Spinal cord (tissue), 10 donors: ENCODE measurements around the gene TEX19. TPM values are rescaled to one million over a fixed set of nuclear protein-coding genes. Genes with fewer than 3 reads are reported as not detected.

ENCODE experiments used
- DNase-seq, 6 donors: peaks; one replicate each; pipeline versions ENCODE4 v3.0.0 to v3.0.0-alpha.2; 2013 to 2015; ENCODE audit warnings: low spot score in 6 of 6, low read depth in 4 of 6
- H3K27ac ChIP-seq: one replicate; pipeline ENCODE4 v1.5.1; 2013; ENCODE audit warnings: low read depth, low read length, control low read depth
- H3K27me3 ChIP-seq: one replicate; pipeline ENCODE4 v1.6.1; 2013; ENCODE audit warnings: low read length; ENCODE audit not compliant: control insufficient read depth, insufficient read depth
- H3K36me3 ChIP-seq: one replicate; pipeline ENCODE4 v1.6.1; 2013; ENCODE audit warnings: low read length; ENCODE audit not compliant: control insufficient read depth, insufficient read depth
- H3K4me1 ChIP-seq: one replicate; pipeline ENCODE4 v1.6.1; 2013; ENCODE audit warnings: low read length; ENCODE audit not compliant: control insufficient read depth, insufficient read depth
- H3K4me3 ChIP-seq: one replicate; pipeline ENCODE4 v1.5.1; 2013; ENCODE audit warnings: low read depth, low read length, control low read depth
- H3K9me3 ChIP-seq: one replicate; pipeline ENCODE4 v1.6.1; 2013; ENCODE audit warnings: low read length; ENCODE audit not compliant: control insufficient read depth, insufficient read depth
- WGBS: methylation state at CpG from one replicate; pipeline ENCODE4 v1.1.5; 2013; ENCODE audit warnings: missing lambda C conversion rate; ENCODE audit not compliant: insufficient coverage; 5-methylcytosine and 5-hydroxymethylcytosine counted together
- polyA plus RNA-seq, 2 donors: library from polyadenylated mRNA; unstranded; fragments of 120-200 nt; gene quantifications; one replicate each; pipeline ENCODE4 v1.2.1, GENCODE V29; 2013; ENCODE audit not compliant: insufficient read length in 2 of 2
- total RNA-seq, 2 donors: library from RNA; depleted of rRNA in 1 of 2; stranded (reverse); fragments of 120-200 nt in 1 of 2; fragments of >200 nt in 1 of 2; gene quantifications; one replicate each; pipeline versions ENCODE4 v1.2.3 to v1.2.4, GENCODE V29; 2013 to 2014
- donor health status: healthy.

The TEX19 gene
- total and polyA plus RNA-seq, 4 donors, result not detected

DNA sequence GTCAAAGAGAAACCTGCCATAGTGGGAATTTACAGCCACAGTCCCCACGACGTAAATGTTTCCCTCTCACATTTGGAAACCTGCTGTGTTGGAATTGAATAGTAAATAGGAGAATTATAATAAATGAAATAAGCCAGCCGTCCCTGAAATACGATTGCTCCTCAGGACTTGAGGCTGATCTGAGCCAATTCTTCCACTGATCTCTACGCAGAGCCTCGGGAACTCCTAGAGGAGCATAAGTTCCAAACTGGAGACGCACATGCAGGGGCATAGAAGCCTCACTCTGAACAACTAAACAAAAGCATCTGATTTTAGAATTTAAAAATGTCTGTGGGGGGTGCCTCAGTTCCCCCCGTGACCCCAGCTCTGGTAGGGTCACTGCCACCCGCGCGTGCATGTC is 10.2 kb upstream of the TEX19 start:
- Histone ChIP-seq H3K36me3 (no peaks in the 10 kb centered on the region), H3K4me3 (no peak overlapping the region), H3K27ac (peak overlapping the region; percentile 81), H3K27me3 (no peaks in the 10 kb centered on the region), H3K9me3 (no peaks in the 10 kb centered on the region), H3K4me1 (peaks cover 21% of the 10 kb centered on the region)
- DNase-seq, result peak in 1 of 6 donors; percentile 60
- 32% methylated on average over 4 of the region's 11 CpGs for WGBS

GRCh38 chr17:82349287-82349701 is 9.8 kb upstream of the TEX19 start:
- no peak overlapping the region for H3K4me3 ChIP-seq
- no peak for DNase-seq
- H3K36me3 ChIP-seq, result no peaks in the 10 kb centered on the region
- WGBS, result 55% methylated on average over 6 of the region's 11 CpGs
- H3K9me3 ChIP-seq, result no peaks in the 10 kb centered on the region
- peaks cover 21% of the 10 kb centered on the region for H3K4me1 ChIP-seq
- H3K27ac ChIP-seq, result peak overlapping the region; percentile 81
- H3K27me3 ChIP-seq, result no peaks in the 10 kb centered on the region

- Histone ChIP-seq H3K4me1 (peaks cover 21% of the 10 kb centered on the region), H3K36me3 (no peaks in the 10 kb centered on the region), H3K27me3 (no peaks in the 10 kb centered on the region), H3K9me3 (no peaks in the 10 kb centered on the region), H3K27ac (no peak overlapping the region), H3K4me3 (no peak overlapping the region)
- DNase-seq, result no peak
- WGBS, result 91% methylated on average over 26 of the region's 28 CpGs
These were observed 8.6 kb upstream of the TEX19 start for GRCh38 chr17:82350182-82351030.

DNA sequence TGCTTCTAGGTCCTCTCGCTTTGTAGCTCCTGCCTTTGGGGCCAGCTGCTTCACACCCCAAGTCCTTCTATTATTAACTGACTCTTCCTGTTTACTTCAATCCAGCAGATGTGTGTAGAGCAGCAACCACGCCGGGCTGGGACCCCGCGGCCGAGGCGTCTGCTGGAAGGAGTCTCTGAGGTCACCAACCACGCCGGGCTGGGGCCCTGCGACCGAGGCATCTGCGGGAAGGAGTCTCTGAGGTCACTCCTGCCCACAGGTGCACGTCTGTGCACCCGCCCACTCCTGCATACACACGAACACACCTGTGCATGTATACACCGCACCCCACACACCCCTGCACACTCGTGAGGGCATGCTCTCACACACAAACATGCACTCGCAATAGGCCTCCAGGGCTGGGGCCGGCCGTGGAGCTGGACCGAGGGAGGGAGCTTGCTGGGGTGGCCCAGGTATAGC is 7.8 kb upstream of the TEX19 start:
- H3K27me3 ChIP-seq, result peaks cover 2% of the 10 kb centered on the region
- H3K36me3 ChIP-seq, result no peaks in the 10 kb centered on the region
- DNase-seq, result no peak
- H3K27ac ChIP-seq, result no peak overlapping the region
- no peaks in the 10 kb centered on the region for H3K9me3 ChIP-seq
- no peak overlapping the region for H3K4me3 ChIP-seq
- WGBS, result 70% methylated on average over 20 of the region's 21 CpGs
- peaks cover 21% of the 10 kb centered on the region for H3K4me1 ChIP-seq

DNA sequence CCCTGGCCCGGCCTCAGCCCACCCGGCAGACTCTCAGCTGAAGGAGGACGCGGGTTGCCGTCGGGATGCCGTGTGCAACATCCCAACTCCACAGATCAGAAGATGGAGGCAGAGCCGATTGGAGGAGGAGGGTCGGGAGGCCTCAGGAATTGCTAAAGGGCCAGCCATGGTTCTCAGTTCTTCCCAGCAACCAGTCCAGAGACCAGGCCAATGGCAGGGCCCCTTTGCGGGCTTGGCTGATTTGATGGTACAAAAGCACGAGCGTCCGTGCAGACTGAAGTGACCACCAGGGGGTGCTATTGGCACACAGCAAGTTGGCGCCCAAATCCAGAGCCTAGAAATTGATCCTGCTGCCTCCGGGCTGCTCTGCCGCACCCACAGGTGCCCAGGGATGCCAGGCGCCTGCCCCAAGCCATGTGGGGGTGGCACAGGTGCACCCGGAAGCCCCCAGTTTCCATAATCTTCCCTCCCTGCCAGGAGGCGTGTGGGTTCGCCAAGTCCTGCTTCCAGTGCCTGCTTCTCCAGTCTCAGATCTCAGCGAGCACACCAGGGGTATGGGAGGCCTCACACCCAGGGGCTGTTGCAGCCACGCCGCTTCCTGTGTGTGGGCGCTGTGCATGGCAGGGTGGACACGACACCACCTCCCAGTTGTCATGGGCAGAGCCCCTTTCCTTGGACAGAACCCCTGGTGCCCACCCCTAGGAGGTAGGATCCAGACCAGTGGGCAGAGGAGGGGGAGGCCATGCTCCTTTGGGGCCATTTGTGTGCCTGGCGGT is 7.1 kb upstream of the TEX19 start:
- H3K27me3 ChIP-seq, result peaks cover 2% of the 10 kb centered on the region
- peak; percentile 59 to 95 (median 78) for DNase-seq
- H3K9me3 ChIP-seq, result no peaks in the 10 kb centered on the region
- no peaks in the 10 kb centered on the region for H3K36me3 ChIP-seq
- 41% methylated on average over 26 of the region's 26 CpGs for WGBS
- H3K4me1 ChIP-seq, result peaks cover 25% of the 10 kb centered on the region
- no peak overlapping the region for H3K27ac ChIP-seq
- no peak overlapping the region for H3K4me3 ChIP-seq

- peaks cover 2% of the 10 kb centered on the region for H3K27me3 ChIP-seq
- no peaks in the 10 kb centered on the region for H3K36me3 ChIP-seq
- no peaks in the 10 kb centered on the region for H3K9me3 ChIP-seq
- peaks cover 30% of the 10 kb centered on the region for H3K4me1 ChIP-seq
- H3K4me3 ChIP-seq, result no peak overlapping the region
- no peak overlapping the region for H3K27ac ChIP-seq
- no peak for DNase-seq
- 92% methylated on average over 7 of the region's 8 CpGs for WGBS
These were observed 5.6 kb upstream of the TEX19 start for GRCh38 chr17:82353484-82353883.

DNA sequence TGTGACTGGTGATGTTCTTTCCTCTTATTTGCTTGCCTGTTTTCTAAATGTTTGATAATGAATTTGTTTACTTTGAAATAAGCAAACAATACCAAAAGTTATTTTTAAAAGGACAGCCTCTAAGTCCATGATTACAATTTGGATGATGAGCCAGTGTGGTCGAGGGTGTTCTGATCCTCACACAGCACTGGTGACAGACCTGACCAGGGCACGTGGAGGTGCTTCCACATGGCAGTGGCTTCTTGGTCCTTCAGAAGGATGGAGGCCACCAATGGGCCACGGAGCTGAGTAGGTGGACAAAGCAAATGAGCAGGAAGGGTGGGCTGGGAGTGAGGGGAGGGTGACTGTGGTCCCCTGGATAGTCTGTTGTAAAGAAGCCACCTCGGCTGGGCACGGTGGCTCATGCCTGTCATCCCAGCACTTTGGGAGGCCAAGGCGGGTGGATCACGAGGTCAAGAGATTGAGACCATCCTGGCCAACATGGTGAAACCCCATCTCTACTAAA is 4.2 kb upstream of the TEX19 start:
- DNase-seq, result no peak
- 84% methylated on average over 3 of the region's 7 CpGs for whole genome bisulfite sequencing
- Histone ChIP-seq H3K4me3 (no peak overlapping the region), H3K27me3 (peaks cover 6% of the 10 kb centered on the region), H3K4me1 (peaks cover 30% of the 10 kb centered on the region), H3K36me3 (no peaks in the 10 kb centered on the region), H3K9me3 (no peaks in the 10 kb centered on the region), H3K27ac (no peak overlapping the region)

- H3K27ac ChIP-seq, result no peak overlapping the region
- H3K4me3 ChIP-seq, result no peak overlapping the region
- no peak for DNase-seq
- H3K4me1 ChIP-seq, result peaks cover 30% of the 10 kb centered on the region
- whole genome bisulfite sequencing, result 91% methylated on average over 11 of the region's 11 CpGs
- no peaks in the 10 kb centered on the region for H3K9me3 ChIP-seq
- no peaks in the 10 kb centered on the region for H3K36me3 ChIP-seq
- H3K27me3 ChIP-seq, result peaks cover 6% of the 10 kb centered on the region
These were observed 3.1 kb upstream of the TEX19 start for GRCh38 chr17:82355770-82356427.

DNA sequence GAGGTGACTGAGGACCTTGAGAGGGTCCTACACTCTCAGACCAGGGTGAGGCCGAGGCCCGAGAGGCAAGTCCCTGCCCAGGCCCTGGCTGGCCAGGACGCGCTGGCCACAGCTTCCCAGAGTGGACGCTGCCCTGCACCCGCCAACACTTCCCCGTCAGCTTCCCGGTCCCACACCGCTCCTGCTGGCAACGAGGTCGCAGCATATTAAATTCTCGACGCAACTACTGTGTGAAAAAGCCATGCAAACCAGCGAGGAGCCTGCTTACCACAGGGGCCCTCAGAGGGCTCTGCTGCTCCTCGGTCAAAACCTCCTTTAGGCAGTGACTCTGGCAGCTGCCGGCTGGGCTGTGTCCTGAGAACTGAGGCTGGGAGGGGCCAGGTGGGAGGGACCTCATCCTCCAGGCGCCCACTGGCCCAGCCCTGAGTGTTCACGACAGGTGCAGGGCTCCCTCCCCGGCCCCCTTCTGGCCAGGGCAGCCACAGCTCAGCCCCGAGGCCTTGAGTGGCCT is 2.1 kb upstream of the TEX19 start:
- DNase-seq, result no peak
- Histone ChIP-seq H3K4me1 (peaks cover 23% of the 10 kb centered on the region), H3K4me3 (no peak overlapping the region), H3K27me3 (peaks cover 6% of the 10 kb centered on the region), H3K27ac (no peak overlapping the region), H3K9me3 (no peaks in the 10 kb centered on the region), H3K36me3 (no peaks in the 10 kb centered on the region)
- WGBS, result 48% methylated on average over 20 of the region's 20 CpGs
